HK-2 (cell line): ENCODE results near the gene KCNN1.
"Not testable (repeated sequence)": the region's sequence is repeated elsewhere in the genome, so short reads cannot be mapped to it uniquely, and the experiment has no call there.

Experiments
- DNase-seq: peaks from one replicate; pipeline ENCODE4 v3.0.0-alpha.2; 2018; ENCODE audit not compliant: unreplicated experiment

The KCNN1 gene

GRCh38 chr19:18000915-18001776, 34.2 kb downstream of the KCNN1 start:
- peak; percentile 91 for DNase-seq

DNA sequence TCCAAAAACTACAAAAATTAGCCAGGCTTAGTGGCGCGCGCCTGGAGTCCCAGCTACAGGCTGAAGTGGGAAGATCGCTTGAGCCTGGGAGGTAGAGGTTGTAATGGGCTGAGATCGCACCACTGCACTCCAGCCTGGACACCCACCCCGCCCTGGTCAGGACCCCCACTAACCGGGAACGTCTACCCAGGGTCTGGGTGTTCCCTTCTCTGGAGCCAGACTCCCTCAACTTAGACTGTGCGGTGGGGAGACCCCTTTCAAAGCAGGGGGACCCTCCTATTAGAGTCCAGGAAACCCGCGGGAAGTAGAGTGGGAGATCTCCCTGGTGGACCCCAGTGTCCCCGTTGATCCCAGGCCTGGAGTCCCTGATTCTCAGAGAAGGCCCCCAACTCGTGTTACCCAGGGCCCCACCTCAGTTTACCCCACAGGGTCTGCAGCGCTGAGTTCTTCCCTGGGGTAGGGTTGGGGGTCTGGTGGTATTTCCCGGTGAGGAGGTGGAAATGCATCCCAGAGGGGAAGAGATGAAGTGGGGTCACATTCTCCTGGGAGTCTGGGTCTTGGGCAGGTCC, 35.0 kb downstream of the KCNN1 start:
- no peak for DNase-seq

DNA sequence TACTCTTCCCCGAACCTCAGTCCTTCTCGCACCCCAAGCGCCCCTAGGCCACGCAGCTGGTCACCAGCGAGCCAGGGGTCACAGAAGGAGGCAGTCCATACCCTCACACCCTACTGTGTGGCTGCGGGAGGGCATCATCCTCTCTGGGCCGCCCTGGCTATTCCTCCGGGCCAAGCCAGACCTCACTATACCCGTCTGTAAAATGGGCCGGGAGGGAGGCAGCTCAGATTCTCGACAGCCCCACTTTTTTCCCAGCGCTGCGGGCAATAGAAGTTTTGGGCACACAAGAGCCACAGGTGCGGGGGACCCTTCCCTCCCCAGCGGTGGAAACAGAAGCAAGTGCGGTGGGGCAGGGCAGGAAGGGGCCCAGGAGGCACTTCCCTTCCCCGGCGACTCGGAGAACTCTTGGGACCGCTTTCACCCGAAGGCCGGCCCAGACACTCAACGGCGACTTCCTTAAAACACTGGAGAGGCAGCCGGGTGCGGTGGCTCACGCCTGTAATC, 35.5 kb downstream of the KCNN1 start:
- no peak for DNase-seq

DNA sequence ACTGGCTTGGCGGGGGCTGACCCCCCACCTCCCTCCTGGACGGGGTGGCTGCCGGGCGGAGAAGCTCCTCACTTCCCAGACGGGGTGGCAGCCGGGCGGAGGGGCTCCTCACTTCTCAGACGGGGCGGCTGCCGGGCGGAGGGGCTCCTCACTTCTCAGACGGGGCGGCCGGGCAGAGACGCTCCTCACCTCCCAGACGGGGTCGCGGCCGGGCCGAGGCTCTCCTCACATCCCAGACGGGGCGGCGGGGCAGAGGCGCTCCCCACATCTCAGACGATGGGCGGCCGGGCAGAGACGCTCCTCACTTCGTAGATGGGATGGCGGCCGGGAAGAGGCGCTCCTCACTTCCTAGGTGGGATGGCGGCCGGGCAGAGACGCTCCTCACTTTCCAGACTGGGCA, 38.8 kb downstream of the KCNN1 start:
- DNase-seq, result not testable (repeated sequence)

DNA sequence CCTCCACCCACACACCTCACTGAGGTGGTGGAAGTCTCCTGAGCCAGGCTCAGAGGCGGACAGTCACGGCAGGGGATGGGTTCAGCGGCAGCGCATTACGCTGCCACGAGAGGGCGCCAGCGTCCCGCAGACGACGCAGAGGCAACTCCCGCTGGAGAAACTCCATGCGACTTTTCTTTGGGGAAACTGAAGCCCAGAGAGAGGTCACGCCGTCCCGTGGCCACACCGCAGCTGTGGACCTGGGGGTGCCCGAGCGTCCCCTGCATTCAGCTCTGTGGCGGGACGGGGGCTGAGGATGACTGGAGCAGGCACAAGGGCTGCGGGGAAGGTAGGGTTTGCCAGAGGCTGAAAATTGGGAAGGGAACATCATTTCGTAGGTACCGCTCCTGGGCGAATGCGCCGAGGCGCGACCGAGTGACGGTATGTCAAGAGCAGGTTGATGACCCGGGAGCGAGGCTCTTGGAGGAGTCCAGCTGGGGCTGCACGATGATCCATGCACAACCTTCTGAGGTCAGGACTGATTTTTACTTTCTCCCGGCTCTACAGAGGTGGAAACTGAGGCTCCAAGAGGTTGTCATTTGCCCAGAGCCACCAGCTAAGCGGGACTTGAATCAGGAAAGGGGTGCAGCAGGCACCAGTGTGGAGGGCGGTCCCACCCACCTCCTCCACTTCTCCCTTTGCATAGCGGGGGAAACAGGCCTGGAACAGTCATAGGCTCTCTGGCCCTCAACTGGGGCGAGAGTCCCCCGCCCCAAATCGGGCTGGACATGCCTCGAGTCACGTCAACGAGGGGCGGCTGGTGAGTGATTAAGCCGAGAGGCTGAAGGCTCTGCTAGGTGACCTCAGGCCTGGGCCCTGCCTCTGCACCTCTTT, 40.4 kb downstream of the KCNN1 start:
- peak; percentile 90 for DNase-seq

DNA sequence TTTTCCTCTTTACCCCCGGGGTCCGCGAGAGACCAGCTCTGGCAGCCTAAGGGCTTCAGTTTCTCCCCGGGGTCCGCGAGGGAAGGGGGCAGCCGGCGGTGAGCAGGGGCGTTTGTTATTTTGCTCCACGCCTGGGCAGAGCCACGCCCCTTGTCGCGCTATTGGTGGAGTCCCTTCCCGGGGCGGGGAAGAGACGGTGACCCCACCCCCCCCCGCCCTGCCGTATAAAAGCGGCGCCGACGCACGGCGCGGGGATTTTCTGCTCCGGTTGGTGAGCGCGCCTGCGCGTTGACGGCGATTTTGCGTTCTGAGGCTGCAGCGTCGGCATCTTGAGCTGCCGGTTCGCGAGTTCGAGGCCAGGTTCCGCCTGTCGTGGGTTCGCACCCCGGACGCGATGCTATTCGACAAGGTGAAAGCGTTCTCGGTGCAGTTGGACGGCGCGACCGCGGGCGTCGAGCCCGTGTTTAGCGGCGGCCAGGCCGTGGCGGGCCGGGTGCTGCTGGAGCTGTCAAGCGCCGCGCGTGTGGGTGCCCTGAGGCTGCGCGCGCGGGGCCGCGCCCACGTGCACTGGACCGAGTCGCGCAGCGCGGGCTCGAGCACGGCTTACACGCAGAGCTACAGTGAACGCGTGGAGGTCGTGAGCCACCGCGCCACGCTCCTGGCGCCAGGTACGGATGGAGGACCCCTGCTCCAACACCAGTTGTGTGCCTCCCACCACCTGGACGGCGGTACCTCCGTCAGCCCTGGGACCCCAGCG, 41.2 kb downstream of the KCNN1 start, which contains the start of gene ARRDC2:
Gene ARRDC2 (plus strand): TSS at position 254 of the 757 bp plus-strand sequence. CDS start 141 bp downstream, at position 395.
- DNase-seq, result peak; percentile 92

DNA sequence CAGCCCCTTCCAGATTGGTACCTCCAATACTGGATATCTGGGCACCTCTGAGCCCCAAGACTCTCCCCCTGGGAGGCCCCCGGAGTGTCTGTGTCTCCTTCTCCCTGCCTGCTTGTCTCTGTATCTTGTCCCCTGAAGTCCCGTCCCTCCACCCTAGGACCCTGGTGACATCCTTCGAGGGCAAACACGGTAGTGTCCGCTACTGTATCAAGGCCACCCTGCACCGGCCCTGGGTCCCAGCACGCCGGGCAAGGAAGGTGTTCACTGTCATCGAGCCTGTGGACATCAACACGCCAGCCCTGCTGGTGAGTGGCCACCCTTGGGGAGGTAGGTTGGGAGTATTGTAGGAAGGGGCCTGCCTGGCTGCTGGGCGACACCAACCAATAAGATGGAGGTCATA, 41.9 kb downstream of the KCNN1 start:
- no peak for DNase-seq

DNA sequence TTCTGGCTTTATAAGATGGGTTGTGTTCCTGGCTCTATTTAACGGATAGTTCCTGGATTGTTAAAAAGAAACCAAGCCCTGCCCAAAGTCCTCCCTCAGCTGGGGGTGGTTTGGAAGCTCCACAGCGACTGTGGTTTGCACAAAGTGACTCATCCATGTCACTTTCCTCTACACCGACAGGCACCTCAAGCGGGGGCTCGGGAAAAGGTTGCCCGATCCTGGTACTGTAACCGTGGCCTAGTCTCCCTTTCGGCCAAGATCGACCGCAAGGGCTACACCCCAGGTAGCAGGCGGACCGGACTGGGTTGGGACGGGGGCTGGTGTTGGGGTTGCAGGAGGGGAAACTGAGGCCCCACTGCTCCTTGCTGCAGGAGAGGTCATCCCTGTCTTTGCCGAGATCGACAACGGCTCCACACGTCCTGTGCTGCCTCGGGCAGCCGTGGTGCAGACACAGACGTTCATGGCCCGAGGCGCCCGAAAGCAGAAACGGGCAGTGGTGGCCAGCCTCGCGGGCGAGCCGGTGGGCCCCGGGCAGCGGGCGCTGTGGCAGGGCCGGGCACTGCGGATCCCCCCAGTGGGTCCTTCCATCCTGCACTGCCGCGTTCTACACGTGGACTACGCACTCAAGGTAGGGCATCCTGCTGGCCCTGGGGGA, 42.6 kb downstream of the KCNN1 start:
- peak; percentile 72 for DNase-seq

GRCh38 chr19:18010149-18010548, 43.2 kb downstream of the KCNN1 start:
- DNase-seq, result no peak

DNA sequence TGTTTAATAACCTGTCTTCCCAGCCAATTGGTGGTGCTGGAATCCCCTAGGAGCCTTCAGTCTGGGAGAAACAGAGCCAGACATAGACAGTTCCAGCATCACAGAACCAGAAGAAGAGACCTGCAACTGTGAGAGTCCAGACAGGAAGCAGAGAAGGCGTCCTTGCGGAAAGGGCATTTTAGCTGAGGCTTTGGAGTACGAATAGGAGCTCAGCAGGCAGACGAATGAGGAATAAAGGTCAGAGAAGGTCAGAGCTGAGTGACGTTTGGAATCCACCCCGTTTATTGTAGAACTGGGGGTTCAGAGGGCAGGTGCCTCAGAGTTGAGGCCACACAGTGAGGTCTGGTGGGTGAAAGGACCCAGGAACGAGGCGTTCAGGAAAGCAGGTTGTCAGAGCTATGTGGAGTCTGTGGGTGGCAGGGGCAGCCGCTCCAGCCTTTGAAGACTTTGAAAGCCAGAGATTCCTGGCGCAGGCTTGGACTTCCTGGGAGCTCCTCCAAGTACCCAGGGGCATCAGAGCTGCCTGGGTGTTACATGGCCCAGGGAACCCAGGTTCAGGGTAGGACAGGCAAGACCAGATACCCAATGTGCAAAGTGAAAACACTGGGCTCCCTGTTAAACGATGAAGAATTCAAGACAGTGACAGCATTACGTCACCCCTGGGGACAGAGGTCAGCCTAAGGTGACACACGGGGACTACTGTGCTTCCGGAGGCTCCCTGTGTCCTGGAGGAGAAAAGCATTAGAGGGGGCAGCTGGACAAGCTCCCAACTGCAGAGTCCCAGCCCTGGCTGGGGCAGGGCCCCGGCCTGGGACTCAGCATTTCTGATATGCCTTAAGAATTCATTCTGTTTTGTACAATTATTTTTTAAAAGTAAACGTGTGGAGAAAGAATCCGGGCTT, 46.6 kb downstream of the KCNN1 start:
- no peak for DNase-seq

- no peak for DNase-seq
Measured at GRCh38 chr19:18014197-18014596, 47.3 kb downstream of the KCNN1 start.

GRCh38 chr19:18016209-18016910, 49.5 kb downstream of the KCNN1 start:
- no peak for DNase-seq

DNA sequence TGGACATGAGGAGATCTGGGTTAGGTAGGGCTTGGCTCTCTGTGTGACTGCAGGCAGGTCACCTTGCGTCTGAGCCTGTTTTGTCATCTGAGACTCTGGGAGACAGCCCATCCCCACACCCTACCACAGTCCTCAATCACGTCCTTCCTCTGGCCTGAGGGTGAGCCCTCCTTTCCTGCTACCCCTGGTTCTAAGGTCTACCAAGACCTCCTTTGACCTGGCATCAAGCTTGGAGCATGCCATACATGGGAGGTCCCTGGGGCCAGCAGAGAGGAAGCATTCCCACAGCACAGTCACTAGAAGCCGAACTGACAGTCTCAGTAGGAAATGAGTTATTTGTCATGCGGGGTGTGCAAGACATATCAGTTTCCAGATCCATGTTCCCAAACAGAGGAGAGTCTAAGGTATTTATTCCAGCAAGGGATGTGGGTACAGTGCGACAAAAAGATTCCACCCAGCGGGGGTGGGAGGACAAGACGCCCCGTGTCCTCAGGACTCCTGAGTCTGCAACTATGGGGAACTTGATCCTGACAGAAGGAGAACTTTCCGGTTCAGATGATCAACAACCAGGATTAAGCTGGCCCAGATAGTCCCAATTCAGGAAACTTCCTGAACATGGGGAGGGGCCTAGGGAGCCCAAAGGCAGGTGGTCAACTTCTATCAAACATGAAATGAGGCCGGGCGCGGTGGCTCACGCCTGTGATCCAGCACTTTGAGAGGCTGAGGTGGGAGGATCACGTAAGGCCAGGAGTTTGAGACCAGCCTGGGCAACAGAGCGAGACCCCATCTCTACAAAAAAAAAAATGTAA, 50.6 kb downstream of the KCNN1 start:
- DNase-seq, result no peak

- DNase-seq, result peak; percentile 55
Measured at GRCh38 chr19:18020212-18021085, 53.5 kb downstream of the KCNN1 start.

DNA sequence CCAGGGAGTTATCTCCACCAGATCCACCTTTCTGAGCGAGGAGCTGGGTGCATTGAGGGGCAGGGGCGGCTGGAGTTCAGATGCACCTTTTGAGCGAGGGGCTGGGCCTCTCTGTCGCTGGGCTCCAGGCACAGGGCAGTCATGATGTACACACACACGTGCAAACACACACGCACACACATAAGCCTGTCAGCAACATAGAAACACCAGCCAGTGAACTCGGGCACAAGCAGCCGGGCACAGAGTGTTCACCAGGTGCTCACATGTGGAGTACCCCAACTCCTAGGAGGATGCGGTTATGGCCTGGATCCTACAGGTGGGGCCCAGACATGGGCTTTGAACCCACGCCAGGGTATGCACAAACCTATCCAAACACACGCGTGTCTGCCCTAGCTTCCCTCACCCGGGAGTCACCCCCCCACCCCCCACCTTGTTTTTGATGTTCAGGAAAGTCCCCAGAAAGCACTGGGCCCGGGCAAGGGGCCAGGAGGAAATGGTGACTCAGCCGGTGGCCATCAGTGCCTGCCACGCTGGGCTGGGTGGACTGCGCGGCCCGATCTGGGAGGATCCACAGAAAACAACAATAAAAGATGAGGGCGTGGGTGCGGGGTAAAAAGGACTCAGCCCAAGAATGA, 54.3 kb downstream of the KCNN1 start:
- DNase-seq, result peak; percentile 93

DNA sequence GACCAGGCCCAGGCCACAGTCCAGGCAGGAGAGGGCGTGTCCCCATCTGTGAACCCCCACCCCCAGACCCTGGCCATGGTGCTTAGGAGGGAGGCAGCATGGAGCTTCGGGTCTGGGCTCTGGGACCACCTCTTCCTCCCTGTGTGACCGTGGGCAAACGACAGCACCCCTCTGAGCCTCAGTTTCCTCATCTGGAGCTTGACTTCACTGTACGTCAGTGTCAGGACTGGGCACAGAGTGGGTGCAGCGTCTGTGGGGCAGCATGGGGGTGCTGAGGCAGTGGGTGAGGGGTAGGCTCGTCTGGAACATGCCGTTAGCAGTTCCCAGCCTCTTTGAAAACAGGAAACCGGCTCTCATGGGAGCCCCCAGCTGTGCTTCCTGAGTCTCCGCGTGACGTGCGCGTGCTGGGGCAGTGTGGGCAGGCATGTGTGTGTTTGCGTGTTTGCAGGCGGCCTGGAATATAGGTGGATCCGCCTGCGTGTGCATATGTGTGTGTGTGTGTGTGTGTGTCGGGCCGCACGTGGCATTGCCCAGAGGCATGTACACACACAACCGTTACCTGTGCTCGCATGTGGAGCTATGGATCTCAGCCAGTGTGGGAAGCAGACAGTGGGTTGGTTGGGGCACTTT, 56.8 kb downstream of the KCNN1 start:
- no peak for DNase-seq
